ENCODE measurements around the gene LAMA4.

LAMA4 gene, protein sequence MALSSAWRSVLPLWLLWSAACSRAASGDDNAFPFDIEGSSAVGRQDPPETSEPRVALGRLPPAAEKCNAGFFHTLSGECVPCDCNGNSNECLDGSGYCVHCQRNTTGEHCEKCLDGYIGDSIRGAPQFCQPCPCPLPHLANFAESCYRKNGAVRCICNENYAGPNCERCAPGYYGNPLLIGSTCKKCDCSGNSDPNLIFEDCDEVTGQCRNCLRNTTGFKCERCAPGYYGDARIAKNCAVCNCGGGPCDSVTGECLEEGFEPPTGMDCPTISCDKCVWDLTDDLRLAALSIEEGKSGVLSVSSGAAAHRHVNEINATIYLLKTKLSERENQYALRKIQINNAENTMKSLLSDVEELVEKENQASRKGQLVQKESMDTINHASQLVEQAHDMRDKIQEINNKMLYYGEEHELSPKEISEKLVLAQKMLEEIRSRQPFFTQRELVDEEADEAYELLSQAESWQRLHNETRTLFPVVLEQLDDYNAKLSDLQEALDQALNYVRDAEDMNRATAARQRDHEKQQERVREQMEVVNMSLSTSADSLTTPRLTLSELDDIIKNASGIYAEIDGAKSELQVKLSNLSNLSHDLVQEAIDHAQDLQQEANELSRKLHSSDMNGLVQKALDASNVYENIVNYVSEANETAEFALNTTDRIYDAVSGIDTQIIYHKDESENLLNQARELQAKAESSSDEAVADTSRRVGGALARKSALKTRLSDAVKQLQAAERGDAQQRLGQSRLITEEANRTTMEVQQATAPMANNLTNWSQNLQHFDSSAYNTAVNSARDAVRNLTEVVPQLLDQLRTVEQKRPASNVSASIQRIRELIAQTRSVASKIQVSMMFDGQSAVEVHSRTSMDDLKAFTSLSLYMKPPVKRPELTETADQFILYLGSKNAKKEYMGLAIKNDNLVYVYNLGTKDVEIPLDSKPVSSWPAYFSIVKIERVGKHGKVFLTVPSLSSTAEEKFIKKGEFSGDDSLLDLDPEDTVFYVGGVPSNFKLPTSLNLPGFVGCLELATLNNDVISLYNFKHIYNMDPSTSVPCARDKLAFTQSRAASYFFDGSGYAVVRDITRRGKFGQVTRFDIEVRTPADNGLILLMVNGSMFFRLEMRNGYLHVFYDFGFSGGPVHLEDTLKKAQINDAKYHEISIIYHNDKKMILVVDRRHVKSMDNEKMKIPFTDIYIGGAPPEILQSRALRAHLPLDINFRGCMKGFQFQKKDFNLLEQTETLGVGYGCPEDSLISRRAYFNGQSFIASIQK (N-terminal part only)

DNA sequence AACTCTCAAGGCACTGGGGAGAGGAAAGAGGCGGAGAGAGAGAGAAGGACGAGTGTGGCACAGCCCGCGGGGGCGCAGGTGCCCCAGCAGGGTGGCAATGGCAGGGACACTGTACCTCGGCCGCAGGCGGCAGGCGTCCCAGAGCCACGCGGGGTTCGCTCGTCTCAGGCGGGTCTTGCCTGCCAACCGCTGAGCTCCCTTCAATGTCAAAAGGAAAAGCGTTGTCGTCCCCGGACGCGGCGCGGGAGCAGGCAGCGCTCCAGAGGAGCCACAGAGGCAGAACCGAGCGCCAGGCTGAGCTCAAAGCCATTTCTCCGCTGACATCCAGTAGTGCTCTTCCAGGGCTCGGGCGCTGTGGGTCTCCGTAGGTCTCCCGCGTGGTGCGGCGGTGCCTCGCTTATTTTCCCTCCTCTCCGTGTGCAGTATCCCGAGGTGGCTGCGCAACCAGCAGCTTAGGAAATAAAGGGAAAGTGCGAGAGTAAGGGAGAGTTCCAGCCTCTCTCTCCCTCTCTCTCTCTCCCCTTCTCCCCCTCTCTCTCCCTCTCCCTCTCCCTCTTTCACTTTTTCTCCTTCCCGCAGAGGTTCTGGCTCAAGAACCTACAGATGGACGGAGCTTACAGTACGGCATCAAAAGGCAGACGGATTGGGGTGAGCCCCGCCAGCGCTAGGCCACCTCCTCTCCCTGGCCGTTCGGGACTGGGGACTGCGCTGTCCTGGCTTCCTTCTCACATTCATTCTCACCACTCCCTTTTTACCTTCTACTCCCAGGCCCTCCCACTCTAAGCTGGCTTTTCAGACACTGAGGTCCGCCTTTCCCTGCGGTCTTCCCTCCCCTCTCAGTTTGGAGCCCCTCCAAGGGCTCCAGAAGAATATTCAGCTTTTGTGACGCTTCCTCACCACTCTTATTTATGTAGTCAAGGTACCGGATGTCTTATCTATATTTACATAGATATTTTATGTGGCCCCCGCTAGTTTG lies at the start of gene LAMA4:
Gene LAMA4 (minus strand): TSS at position 727 of the 976 bp plus-strand sequence. CDS start 417 bp downstream, at position 310.
- no peak for DNase-seq (ENCODE audit: low read depth in 3 of 3)

GRCh38 chr6:112302142-112302705 lies 47.9 kb upstream of the LAMA4 start:
- no peak for DNase-seq (ENCODE audit: low read depth in 3 of 3)

- no peak for DNase-seq (ENCODE audit: low read depth in 3 of 3)
Measured at GRCh38 chr6:112300896-112301295, 46.5 kb upstream of the LAMA4 start.

- no peak for DNase-seq (ENCODE audit: low read depth in 3 of 3)
Measured at GRCh38 chr6:112298816-112299281, 44.5 kb upstream of the LAMA4 start.

- no peak for DNase-seq (ENCODE audit: low read depth in 3 of 3)
Measured at GRCh38 chr6:112298021-112298745, 43.8 kb upstream of the LAMA4 start.

DNA sequence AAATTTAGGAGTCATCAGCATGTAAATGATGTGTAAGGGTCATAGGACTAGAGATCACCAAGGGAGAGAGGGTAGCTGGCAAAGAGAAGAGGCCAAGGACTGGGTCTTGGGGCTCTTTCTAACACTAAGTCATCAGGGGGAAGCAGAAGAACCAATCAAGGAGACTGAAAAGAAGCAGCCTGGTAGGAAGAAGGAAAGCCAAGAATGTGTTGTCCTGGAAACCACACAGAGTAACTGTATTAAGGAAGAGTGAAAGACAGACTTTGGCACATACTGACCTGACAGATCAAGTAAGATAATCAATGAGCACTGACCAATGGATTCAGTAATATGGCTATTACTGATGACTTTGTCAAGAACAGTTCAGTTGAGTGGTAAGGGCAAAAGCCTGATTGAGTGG lies 42.3 kb upstream of the LAMA4 start:
- DNase-seq (ENCODE audit: low read depth in 3 of 3): no peak

- DNase-seq (ENCODE audit: low read depth in 3 of 3): no peak
Measured at GRCh38 chr6:112296122-112296521, 41.8 kb upstream of the LAMA4 start.

- no peak for DNase-seq (ENCODE audit: low read depth in 3 of 3)
Measured at GRCh38 chr6:112291161-112291762, 36.9 kb upstream of the LAMA4 start.

DNA sequence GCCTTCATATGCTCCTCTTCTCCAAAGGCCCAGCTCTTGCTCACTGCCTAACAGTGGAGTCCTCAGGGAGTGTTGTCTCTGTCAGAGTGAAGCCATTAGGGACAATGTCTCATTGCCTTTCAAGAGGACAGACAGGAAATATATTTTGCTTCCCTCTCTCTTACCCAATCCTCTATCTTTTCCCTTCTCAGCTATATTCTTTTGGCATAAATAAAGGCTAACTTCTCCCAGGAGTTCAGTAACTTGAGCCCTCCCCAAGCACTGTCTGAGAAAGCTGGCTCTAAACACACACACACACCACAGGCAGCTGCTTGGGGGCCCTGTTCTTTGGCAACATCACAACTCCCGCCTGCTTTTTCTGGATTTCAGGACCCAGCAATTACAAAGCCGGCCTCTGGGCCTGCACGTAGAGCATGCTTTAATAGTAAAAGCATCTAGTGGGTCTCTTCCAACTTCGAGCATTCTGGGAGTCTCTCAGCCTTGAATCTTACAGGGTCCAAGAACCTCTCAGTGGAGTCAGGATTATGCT lies 34.7 kb upstream of the LAMA4 start:
- no peak for DNase-seq (ENCODE audit: low read depth in 3 of 3)

- DNase-seq (ENCODE audit: low read depth in 3 of 3): no peak
Measured at GRCh38 chr6:112288475-112288874, 34.1 kb upstream of the LAMA4 start.

DNA sequence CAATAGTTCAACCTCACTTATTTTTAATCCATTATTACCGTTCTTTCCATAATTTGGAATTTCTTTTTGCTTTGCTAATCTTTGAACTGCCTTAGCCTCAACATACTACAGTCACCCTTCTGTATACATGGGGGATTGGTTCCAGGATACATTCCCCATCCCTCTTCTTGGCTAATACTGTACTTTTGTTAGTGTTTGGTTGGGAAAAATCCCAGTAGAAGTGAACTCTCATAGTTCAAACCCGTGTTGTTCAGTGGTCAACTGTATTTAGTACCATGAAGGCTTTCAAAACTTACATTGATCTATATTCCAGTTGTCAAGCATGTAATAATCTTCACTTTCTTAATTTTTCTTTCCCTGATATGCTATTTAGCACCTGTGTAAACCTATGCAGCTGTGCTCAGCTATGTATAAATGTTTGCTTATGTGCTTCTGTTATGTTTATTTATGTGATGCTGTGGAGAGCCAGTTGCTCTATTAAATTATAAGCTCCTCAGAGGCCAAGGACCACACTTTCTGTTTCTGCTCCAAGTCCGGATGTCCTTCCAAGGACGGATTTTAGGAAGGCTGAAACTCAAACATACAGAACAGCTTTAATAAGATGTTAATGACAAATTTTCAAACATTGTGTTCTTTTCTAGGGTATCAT lies 33.3 kb upstream of the LAMA4 start:
- no peak for DNase-seq (ENCODE audit: low read depth in 3 of 3)

DNA sequence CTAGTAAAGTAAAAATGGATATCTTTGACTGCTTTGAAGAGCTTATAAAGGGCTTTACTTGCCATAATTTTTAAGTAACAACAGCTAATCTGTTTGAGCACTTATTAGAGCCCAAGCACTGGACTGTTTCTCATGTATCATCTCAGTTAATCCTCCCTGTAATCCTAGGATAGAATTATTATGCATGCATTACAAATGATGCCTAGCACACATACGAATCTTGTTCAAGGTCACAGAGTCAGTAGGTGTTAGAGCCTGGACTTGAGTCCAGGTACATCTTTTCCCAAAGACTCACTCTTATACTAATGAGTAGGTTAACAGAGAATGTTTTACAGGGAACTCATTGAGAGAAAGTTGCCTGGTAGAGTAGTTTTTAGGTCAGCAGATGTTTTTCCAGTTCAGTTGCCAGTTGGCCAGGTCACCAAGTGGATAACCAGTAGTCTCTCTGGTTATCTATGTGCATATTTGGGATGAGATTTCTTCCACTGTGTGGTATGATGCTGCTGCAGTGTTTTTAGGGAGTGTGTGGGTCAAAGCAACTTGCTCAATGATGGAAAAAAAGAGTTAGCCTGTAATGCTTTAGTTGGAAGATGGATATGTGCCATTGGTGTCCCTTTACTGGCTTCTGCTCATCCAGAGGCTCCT lies 32.3 kb upstream of the LAMA4 start:
- DNase-seq (ENCODE audit: low read depth in 3 of 3): no peak

- DNase-seq (ENCODE audit: low read depth in 3 of 3): peak; percentile 24 to 38 (median 32)
Measured at GRCh38 chr6:112286010-112286409, 31.6 kb upstream of the LAMA4 start.

DNA sequence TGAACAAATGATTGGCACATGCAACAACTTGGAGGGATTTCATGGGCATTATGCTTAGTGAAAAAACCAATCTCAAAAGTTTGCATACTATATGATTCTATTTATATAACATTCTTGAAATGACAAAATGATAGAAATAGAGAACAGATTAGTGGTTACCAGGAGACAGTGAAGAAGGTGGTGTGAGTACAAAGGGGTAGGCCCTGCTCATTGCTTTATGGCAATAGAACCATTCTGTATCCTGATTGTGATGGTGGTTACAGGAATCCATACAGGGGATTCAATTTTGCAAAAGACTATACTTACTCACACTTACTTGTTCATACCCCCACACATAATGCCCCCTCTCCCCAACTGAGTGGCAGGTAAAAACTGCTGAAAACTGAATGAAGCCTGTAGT lies 30.2 kb upstream of the LAMA4 start:
- DNase-seq (ENCODE audit: low read depth in 3 of 3): no peak

GRCh38 chr6:112283621-112284020 lies 29.3 kb upstream of the LAMA4 start:
- no peak for DNase-seq (ENCODE audit: low read depth in 3 of 3)

- DNase-seq (ENCODE audit: low read depth in 3 of 3): no peak
Measured at GRCh38 chr6:112281821-112282615, 27.7 kb upstream of the LAMA4 start.
